Ishikawa (cell line): ENCODE data around the gene PSAP.

Experiments
- RAD21 ChIP-seq: IDR thresholded peaks from 2 replicates; pipeline ENCODE4 v1.6.1; 2012; ENCODE audit warnings: low read depth
- TAF1 ChIP-seq: IDR thresholded peaks from 2 replicates; pipeline ENCODE4 v1.6.1; 2012; ENCODE audit warnings: low read depth, mild to moderate bottlenecking
- YY1 ChIP-seq: IDR thresholded peaks from 2 replicates; pipeline ENCODE4 v1.6.1; 2012; ENCODE audit warnings: low read depth
- TF ChIP-seq, protein P1 (sequence below): IDR thresholded peaks from 2 replicates; pipeline ENCODE4 v1.6.1; 2012
- TF ChIP-seq, protein P2 (sequence below): IDR thresholded peaks from 2 replicates; pipeline ENCODE4 v1.6.1; 2012; ENCODE audit warnings: low read depth, mild to moderate bottlenecking

DNA sequence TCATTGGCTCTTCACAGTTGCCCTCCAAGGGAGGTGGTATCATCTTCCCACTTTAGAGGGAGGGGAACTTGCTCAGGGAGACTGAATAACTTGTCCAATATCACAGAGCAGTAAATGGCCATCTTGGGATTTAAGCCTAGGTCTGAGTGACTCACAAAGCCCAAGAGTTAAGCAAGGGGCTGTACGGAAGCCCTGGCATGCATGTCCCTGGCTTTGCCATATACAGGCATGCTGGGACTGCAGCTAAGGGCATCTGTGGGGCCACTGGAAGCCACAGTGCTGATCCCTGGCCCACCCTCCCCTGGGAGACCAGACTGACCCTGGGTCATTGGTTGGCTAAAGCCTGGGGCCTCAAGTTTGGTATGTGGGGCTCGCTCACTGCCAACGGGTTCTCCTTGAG lies 80.8 kb downstream of the PSAP start:
- TF ChIP-seq, protein P1, sequence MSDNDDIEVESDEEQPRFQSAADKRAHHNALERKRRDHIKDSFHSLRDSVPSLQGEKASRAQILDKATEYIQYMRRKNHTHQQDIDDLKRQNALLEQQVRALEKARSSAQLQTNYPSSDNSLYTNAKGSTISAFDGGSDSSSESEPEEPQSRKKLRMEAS: no peak
- TF ChIP-seq, protein P2, sequence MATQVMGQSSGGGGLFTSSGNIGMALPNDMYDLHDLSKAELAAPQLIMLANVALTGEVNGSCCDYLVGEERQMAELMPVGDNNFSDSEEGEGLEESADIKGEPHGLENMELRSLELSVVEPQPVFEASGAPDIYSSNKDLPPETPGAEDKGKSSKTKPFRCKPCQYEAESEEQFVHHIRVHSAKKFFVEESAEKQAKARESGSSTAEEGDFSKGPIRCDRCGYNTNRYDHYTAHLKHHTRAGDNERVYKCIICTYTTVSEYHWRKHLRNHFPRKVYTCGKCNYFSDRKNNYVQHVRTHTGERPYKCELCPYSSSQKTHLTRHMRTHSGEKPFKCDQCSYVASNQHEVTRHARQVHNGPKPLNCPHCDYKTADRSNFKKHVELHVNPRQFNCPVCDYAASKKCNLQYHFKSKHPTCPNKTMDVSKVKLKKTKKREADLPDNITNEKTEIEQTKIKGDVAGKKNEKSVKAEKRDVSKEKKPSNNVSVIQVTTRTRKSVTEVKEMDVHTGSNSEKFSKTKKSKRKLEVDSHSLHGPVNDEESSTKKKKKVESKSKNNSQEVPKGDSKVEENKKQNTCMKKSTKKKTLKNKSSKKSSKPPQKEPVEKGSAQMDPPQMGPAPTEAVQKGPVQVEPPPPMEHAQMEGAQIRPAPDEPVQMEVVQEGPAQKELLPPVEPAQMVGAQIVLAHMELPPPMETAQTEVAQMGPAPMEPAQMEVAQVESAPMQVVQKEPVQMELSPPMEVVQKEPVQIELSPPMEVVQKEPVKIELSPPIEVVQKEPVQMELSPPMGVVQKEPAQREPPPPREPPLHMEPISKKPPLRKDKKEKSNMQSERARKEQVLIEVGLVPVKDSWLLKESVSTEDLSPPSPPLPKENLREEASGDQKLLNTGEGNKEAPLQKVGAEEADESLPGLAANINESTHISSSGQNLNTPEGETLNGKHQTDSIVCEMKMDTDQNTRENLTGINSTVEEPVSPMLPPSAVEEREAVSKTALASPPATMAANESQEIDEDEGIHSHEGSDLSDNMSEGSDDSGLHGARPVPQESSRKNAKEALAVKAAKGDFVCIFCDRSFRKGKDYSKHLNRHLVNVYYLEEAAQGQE: no peak
- no peak for TF ChIP-seq YY1
- no peak for TF ChIP-seq TAF1
- TF ChIP-seq RAD21: no peak
